Epithelial cell of proximal tubule (primary cell): Measurements from ENCODE around the gene FASN. TPM values are rescaled to one million over a fixed set of nuclear protein-coding genes. Genes with fewer than 3 reads are reported as not detected.

Experiments used
- DNase-seq: peaks from one replicate; pipeline ENCODE4 v3.0.0-alpha.2; 2011; ENCODE audit warnings: low read depth
- H3K4me3 ChIP-seq: 2 replicates; pipeline ENCODE4 v1.5.1; 2011; ENCODE audit warnings: low read depth, mild to moderate bottlenecking, low read length
- total RNA-seq: library from RNA; depleted of rRNA; stranded (reverse); fragments of >200 nt; gene quantifications from 2 replicates; pipeline ENCODE4 v1.2.3, GENCODE V29; 2015
- TF ChIP-seq, protein P1 (sequence below): conservative IDR thresholded peaks from 2 replicates; pipeline ENCODE4 v1.5.1; 2012; ENCODE audit warnings: low read depth, mild to moderate bottlenecking, low read length

The FASN gene
- total RNA-seq, 1 donor from 2014 or later, result 94.7 TPM

DNA sequence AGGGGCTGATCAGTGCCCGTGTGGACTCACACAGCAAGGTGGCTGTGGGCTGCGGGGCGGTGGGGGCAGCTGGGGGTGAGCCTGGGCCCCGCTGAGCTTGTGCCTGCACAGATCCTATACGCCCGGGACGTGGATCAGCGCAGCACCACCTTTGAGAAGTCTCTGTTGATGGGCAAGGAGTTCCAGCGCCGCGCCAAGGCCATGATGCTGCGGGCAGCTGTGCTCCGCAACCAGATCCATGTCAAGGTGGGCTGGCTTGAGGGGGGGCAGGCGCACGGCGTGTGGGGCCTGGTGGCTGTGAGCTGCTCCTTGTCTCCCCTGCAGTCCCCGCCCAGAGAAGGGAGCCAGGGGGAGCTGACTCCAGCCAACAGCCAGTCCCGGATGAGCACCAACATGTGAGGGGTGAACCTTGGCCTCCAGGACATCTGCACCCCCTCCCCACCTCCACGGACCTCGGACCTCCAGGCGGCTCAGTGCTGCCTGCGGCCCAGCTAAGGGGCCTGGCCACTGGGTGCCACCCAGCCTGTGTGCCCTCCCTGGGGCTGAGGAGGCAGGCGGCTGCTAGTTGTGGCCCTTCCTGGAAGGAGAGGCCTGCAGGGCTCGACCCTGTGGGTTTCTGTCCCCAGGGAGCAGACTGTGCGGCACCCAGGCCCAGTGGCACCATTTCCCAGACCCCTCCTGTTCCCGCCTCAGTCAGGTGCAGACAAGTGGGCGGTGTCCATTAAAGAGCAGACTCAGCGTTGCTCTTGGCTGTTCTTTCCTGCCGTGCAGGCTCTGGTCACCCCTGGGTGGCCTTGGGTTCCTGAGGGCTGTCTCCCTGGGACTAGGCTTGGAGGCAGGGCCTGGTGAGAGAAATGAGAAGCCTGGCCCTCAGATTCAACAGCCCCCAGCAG lies 41.1 kb downstream of the FASN start:
- TF ChIP-seq, protein P1, sequence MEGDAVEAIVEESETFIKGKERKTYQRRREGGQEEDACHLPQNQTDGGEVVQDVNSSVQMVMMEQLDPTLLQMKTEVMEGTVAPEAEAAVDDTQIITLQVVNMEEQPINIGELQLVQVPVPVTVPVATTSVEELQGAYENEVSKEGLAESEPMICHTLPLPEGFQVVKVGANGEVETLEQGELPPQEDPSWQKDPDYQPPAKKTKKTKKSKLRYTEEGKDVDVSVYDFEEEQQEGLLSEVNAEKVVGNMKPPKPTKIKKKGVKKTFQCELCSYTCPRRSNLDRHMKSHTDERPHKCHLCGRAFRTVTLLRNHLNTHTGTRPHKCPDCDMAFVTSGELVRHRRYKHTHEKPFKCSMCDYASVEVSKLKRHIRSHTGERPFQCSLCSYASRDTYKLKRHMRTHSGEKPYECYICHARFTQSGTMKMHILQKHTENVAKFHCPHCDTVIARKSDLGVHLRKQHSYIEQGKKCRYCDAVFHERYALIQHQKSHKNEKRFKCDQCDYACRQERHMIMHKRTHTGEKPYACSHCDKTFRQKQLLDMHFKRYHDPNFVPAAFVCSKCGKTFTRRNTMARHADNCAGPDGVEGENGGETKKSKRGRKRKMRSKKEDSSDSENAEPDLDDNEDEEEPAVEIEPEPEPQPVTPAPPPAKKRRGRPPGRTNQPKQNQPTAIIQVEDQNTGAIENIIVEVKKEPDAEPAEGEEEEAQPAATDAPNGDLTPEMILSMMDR, result no peak
- no peak overlapping the region for H3K4me3 ChIP-seq
- no peak for DNase-seq

DNA sequence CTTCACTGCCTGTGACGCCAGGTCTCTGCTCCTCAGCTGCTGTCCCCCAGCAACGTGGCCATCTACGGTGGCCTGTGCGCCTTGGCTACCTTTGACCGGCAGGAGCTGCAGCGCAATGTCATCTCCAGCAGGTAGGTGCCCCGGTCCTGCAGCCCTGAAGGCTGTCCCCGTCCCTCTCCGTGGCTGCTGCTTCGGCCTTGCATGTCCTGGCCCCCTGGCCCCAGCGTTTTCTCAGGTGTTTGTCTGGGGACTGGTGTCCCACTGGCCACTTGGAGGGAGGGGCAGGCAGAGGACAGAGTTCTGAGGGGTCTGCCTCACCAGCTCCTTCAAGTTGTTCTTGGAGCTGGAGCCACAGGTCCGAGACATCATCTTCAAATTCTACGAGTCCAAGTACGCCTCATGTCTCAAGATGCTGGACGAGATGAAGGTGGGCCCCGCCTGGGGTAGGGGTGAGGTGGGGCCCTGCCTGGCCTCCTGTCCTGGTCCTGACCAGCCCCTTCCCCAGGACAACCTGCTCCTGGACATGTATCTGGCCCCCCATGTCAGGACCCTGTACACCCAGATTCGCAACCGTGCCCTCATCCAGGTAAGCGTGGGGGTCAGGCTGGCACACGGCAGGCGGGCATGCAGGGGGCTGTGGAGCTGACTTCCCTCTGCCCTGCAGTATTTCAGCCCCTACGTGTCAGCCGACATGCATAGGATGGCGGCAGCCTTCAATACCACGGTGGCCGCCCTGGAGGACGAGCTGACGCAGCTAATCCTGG lies 41.9 kb downstream of the FASN start:
- no peak overlapping the region for H3K4me3 ChIP-seq
- DNase-seq, result no peak
- TF ChIP-seq, protein P1, result no peak

DNA sequence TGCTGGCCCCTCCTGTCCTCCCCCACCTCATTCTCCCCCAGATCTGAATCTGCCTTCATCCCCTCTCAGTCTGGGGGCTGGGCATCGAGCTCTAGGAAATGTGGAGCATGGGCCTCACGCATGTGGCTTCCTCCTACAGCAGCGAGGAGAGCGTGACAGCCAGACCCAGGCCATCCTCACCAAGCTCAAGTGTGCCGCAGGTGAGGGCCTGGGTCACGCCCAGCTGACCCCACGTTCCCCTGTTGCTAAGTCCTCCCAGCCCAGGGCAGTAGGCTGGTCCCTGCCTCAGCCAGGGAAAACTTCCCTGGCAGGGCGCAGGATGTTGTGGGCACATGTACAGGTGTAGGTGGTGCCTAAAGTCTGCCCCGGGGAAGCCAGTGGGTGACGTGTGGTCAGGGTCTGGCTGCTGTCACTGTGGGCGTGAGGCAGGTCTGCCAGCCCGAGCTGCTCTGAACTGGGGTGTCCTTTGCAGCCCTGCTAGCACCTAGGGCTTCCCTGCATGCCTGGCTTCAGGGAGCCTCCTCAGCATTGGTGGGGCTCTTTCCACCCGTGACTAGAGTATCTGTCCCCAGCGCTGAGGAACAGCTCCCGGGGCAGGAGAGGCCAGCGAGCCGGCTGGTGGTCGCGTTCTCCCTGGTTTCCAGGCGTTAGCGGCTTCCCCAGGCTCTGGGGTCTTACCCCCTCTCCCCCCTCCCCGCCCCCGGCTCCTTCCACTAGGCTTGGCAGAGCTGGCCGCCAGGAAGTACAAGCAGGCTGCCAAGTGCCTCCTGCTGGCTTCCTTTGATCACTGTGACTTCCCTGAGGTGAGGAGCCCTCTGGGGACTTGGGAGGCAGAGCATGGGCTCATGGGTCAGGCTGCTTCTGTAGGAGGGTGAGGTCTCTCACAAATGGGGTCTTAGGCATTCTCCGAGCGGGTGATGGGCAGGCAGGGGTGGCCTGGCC lies 42.7 kb downstream of the FASN start:
- TF ChIP-seq, protein P1, result no peak
- H3K4me3 ChIP-seq, result no peak overlapping the region
- DNase-seq, result no peak

DNA sequence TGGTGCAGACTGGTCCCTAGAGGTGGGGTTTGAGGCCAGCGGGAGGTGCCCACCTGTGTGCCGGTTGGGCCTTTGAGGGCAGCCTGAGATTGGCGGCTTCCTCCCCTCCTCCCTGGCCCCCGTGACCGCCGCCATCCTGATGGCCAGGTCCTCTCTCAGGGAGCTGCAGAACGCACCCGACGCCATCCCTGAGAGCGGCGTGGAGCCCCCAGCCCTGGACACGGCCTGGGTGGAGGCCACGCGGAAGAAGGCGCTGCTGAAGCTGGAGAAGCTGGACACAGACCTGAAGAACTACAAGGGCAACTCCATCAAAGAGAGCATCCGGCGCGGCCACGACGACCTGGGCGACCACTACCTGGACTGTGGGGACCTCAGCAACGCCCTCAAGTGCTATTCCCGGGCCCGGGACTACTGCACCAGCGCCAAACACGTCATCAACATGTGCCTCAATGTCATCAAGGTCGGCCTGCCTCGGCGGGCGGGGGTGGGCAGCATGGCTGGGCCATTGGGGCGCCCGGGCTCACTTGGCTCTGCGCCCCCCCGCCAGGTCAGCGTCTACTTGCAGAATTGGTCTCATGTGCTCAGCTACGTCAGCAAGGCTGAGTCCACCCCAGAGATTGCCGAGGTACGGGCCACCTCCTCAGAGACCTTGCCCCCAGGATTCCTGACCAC lies 43.5 kb downstream of the FASN start:
- TF ChIP-seq, protein P1, result no peak
- DNase-seq, result no peak
- H3K4me3 ChIP-seq, result no peak overlapping the region

DNA sequence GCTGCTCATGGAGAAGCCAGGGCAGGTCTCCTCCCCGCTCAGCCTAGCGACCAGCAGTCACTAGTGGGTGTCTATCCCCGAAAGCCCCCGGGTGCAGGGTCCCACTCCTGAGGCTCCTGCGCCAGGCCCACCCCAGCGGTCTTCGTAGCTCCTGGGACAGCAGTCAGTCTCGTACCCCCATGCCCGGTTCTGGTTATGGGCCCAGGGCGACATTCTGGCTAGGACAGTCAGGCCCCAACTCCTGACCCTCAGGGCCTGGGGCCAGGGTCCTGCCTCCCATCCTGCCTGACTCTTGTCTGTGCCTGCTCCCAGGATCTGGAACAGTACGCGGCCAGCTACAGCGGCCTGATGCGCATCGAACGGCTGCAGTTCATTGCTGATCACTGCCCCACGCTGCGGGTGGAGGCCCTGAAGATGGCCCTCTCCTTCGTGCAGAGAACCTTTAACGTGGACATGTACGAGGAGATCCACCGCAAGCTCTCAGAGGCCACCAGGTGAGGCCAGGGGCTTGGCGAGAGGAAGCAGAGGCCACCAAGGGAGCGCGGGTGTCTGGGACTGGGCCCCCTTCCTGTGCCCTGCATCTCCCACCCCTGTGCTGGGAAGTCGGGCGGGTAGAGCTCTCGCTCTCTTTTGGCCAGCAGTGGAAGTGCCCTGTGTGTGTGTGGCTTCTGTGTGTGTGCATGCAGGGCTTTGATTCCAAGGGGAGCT lies 44.3 kb downstream of the FASN start:
- TF ChIP-seq, protein P1, result no peak
- no peak for DNase-seq
- H3K4me3 ChIP-seq, result no peak overlapping the region
